ENCODE results near the gene FREM2. TPM values are rescaled to one million over a fixed set of nuclear protein-coding genes. Genes with fewer than 3 reads are reported as not detected.

Gene FREM2
- total RNA-seq, 1 experiment from 2014 or later: 42.6 TPM

GRCh38 chr13:38922170-38922569, 235.3 kb downstream of the FREM2 start:
- H3K4me1 Mint-ChIP-seq (ENCODE audit: low read depth, unreplicated experiment): no peaks in the 10 kb centered on the region
- no peaks in the 10 kb centered on the region for H3K36me3 Mint-ChIP-seq (ENCODE audit: insufficient read depth, unreplicated experiment)
- no peaks in the 10 kb centered on the region for H3K27me3 ChIP-seq (replicated peaks; ENCODE audit: control insufficient read depth, insufficient read depth, low read length)
- no peaks in the 10 kb centered on the region for H3K4me1 ChIP-seq
- no peak overlapping the region for H3K4me3 Mint-ChIP-seq (ENCODE audit: unreplicated experiment)
- no peak overlapping the region for H3K27ac Mint-ChIP-seq (ENCODE audit: unreplicated experiment)
- H3K9me3 Mint-ChIP-seq (ENCODE audit: unreplicated experiment): no peaks in the 10 kb centered on the region
- no peaks in the 10 kb centered on the region for H3K36me3 ChIP-seq (ENCODE audit: control insufficient read depth, insufficient read depth, low read length)
- peaks cover 38% of the 10 kb centered on the region for H3K27me3 Mint-ChIP-seq (ENCODE audit: insufficient read depth, unreplicated experiment)
- intact Hi-C loops (cut with micrococcal nuclease; ENCODE audit: unreplicated experiment): no loop called here
- H3K9me3 ChIP-seq: no peaks in the 10 kb centered on the region
- ChIA-PET CTCF (no interaction called here), POLR2A (no interaction called here)
- TF ChIP-seq CTCF (IDR thresholded peaks at IDR 0.05; ENCODE audit: insufficient read depth in 1 of 2, low read depth in 1 of 2, low read length in 1 of 2, severe bottlenecking in 1 of 2, unreplicated experiment in 1 of 2): no peak
- DNase-seq: no peak
- H3K4me3 ChIP-seq (ENCODE audit: low read depth, low read length): no peak overlapping the region
- no TSS peak for BruUV-seq (replicated peaks)

- ChIA-PET CTCF (no interaction called here), POLR2A (no interaction called here)
- no peak for DNase-seq
- intact Hi-C loops (cut with micrococcal nuclease; ENCODE audit: unreplicated experiment): no loop called here
- Mint-ChIP-seq H3K36me3 (ENCODE audit: insufficient read depth, unreplicated experiment) (no peaks in the 10 kb centered on the region), H3K9me3 (ENCODE audit: unreplicated experiment) (no peaks in the 10 kb centered on the region), H3K27me3 (ENCODE audit: insufficient read depth, unreplicated experiment) (peaks cover 13% of the 10 kb centered on the region), H3K27ac (ENCODE audit: unreplicated experiment) (no peak overlapping the region), H3K4me3 (ENCODE audit: unreplicated experiment) (no peak overlapping the region), H3K4me1 (ENCODE audit: low read depth, unreplicated experiment) (peaks cover 7% of the 10 kb centered on the region)
- Histone ChIP-seq H3K27me3 (replicated peaks; ENCODE audit: control insufficient read depth, insufficient read depth, low read length) (no peaks in the 10 kb centered on the region), H3K4me1 (no peaks in the 10 kb centered on the region; the same call in 1 of the 2 replicates), H3K36me3 (ENCODE audit: control insufficient read depth, insufficient read depth, low read length) (no peaks in the 10 kb centered on the region), H3K9me3 (no peaks in the 10 kb centered on the region), H3K4me3 (ENCODE audit: low read depth, low read length) (no peak overlapping the region)
- TF ChIP-seq CTCF (IDR thresholded peaks at IDR 0.05; ENCODE audit: insufficient read depth in 1 of 2, low read depth in 1 of 2, low read length in 1 of 2, severe bottlenecking in 1 of 2, unreplicated experiment in 1 of 2): no peak
- BruUV-seq (replicated peaks): no TSS peak
These were observed 246.9 kb downstream of the FREM2 start for GRCh38 chr13:38933786-38934185.

All from Caco-2 (cell line).